ENCODE data around the gene FGF12.

FGF12 gene

DNA sequence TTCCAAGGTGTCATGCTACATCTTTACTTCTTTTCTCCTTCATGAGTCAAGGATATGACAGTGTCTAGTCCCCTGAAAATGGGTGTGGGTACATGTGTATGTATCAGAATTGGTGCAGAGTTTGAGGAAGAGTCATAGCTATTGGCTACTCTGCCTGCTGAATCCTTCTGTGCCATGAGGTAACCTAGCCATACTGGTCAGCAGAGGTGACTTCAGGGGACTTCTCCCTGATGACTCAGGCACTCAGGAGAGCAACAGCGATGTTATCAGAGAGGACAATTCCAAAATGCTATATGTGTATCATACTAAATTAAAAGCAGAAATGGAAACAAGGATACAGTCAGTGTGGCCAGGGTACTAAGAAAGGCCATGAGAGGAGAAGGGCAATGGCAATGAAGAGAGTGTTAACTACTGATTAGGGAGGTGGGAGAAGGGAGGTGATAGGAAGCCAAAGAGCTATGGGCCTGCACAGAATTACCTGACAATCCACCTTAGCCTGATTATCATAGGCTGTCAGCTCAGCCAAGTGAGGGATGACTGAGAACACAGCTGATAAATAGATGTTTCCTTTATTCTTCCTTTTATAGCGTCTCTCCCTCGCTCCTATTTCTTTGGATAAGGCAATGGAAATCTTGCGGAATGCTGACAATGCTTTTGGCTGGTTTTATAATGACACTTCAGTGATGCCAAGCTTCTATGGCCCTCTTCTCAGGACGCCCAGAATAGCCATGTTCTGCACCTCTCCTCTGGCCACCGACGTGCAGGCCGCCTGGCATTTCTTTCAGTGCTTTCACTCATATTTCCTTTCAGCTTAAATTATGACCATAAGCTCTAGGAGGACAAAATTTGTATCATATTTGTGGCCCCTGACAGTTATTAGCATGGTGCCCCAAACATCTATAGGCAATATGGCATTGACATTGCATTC lies 90.6 kb downstream of the FGF12 start:
- Histone ChIP-seq H3K36me3 (ENCODE audit: control insufficient read depth, insufficient read depth, low read length) (no peaks in the 10 kb centered on the region), H3K4me3 (ENCODE audit: low read depth, low read length) (no peak overlapping the region), H3K9me3 (ENCODE audit: control insufficient read depth, insufficient read depth, low read length) (no peaks in the 10 kb centered on the region), H3K9ac (ENCODE audit: low read depth, low read length) (no peak overlapping the region), H3K27me3 (ENCODE audit: control insufficient read depth, insufficient read depth, low read length) (no peaks in the 10 kb centered on the region), H3K4me1 (ENCODE audit: control insufficient read depth, insufficient read depth, low read length) (peaks cover 3% of the 10 kb centered on the region)

DNA sequence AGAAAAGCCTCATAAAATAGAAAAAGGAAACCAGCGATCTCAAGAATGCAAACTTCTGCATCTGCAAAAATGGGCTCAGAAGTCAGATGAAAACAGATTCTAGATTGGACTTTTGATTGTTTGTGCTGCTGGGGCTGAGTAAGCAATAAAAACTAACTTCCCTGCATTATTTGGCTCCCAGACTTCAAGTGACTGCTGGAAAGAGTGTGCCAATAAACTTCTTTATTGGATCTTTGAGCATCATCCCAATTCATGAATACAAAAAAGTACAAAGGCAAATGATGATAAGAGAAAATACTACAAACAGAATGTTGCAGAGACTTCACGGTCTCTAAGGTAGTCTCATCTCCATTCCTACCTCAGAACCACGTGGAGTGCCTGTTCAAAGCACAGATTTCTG lies 97.9 kb downstream of the FGF12 start:
- Histone ChIP-seq H3K27me3 (ENCODE audit: control insufficient read depth, insufficient read depth, low read length) (no peaks in the 10 kb centered on the region), H3K36me3 (ENCODE audit: control insufficient read depth, insufficient read depth, low read length) (no peaks in the 10 kb centered on the region), H3K4me3 (ENCODE audit: low read depth, low read length) (no peak overlapping the region), H3K9me3 (ENCODE audit: control insufficient read depth, insufficient read depth, low read length) (no peaks in the 10 kb centered on the region), H3K9ac (ENCODE audit: low read depth, low read length) (no peak overlapping the region), H3K4me1 (ENCODE audit: control insufficient read depth, insufficient read depth, low read length) (no peaks in the 10 kb centered on the region)

DNA sequence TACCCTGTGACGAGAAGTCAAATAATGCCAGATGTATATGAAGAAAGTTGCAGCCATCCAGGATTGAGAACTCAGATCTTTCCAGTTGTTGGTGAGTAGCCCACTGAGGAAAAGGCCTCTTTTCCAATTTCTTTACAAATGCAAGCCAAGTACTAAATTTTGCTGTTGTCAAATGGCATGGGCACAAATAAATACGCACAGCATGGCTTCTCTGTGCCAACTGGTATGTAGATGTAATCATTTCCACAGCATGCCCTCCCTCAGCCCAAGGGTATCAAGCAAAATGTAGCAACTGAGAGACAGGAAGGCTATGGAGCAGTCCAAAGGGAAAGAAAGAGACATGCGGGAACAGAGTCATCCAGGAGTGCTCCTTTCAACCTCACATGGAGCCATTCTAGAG lies 105.4 kb downstream of the FGF12 start:
- no peak overlapping the region for H3K4me3 ChIP-seq (ENCODE audit: low read depth, low read length)
- no peaks in the 10 kb centered on the region for H3K4me1 ChIP-seq (ENCODE audit: control insufficient read depth, insufficient read depth, low read length)
- no peaks in the 10 kb centered on the region for H3K27me3 ChIP-seq (ENCODE audit: control insufficient read depth, insufficient read depth, low read length)
- H3K36me3 ChIP-seq (ENCODE audit: control insufficient read depth, insufficient read depth, low read length) = no peaks in the 10 kb centered on the region
- no peak overlapping the region for H3K9ac ChIP-seq (ENCODE audit: low read depth, low read length)
- no peaks in the 10 kb centered on the region for H3K9me3 ChIP-seq (ENCODE audit: control insufficient read depth, insufficient read depth, low read length)

DNA sequence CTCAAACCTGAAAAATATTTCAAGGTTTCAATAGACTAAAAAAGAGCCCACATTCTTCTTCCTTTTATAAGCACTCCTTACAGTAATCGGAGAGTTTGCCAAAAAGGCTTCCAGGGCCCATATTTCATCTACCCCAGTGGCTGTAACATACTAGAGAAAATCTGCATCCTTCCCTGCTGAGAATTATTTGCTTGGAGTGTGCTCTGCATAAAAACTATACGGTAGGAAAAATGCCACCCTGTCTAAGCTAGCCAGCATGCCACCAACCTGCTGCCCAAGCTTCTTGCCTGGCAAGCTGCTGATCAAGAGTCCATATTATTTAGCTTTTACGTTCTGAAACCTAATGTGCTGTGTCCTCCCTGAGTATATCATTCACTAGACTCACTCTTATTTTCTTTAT lies 107.1 kb downstream of the FGF12 start:
- Histone ChIP-seq H3K9me3 (ENCODE audit: control insufficient read depth, insufficient read depth, low read length) (no peaks in the 10 kb centered on the region), H3K27me3 (ENCODE audit: control insufficient read depth, insufficient read depth, low read length) (no peaks in the 10 kb centered on the region), H3K9ac (ENCODE audit: low read depth, low read length) (no peak overlapping the region), H3K4me3 (ENCODE audit: low read depth, low read length) (no peak overlapping the region), H3K36me3 (ENCODE audit: control insufficient read depth, insufficient read depth, low read length) (no peaks in the 10 kb centered on the region), H3K4me1 (ENCODE audit: control insufficient read depth, insufficient read depth, low read length) (no peaks in the 10 kb centered on the region)

DNA sequence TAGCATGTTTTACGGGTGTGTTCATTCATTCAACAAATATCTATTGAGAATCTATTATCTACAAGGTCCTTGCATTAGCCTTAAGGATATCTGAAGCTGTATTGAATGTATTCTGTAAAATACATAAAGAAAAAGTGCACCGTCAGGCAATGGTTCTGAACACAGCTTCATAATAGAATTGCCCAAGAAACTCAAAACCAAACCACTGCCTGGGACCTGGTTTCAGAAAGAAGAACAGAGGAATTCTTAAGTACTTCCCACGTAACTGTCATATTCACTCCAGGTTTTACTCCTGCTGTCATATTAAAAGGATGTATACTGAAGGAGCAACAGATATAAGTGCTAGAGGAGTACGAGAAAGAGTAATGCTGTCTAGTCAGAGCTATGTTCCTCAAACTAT lies 115.9 kb downstream of the FGF12 start:
- no peak overlapping the region for H3K9ac ChIP-seq (ENCODE audit: low read depth, low read length)
- no peak overlapping the region for H3K4me3 ChIP-seq (ENCODE audit: low read depth, low read length)
- no peaks in the 10 kb centered on the region for H3K27me3 ChIP-seq (ENCODE audit: control insufficient read depth, insufficient read depth, low read length)
- H3K9me3 ChIP-seq (ENCODE audit: control insufficient read depth, insufficient read depth, low read length) = no peaks in the 10 kb centered on the region
- H3K4me1 ChIP-seq (ENCODE audit: control insufficient read depth, insufficient read depth, low read length) = no peaks in the 10 kb centered on the region
- H3K36me3 ChIP-seq (ENCODE audit: control insufficient read depth, insufficient read depth, low read length) = no peaks in the 10 kb centered on the region

DNA sequence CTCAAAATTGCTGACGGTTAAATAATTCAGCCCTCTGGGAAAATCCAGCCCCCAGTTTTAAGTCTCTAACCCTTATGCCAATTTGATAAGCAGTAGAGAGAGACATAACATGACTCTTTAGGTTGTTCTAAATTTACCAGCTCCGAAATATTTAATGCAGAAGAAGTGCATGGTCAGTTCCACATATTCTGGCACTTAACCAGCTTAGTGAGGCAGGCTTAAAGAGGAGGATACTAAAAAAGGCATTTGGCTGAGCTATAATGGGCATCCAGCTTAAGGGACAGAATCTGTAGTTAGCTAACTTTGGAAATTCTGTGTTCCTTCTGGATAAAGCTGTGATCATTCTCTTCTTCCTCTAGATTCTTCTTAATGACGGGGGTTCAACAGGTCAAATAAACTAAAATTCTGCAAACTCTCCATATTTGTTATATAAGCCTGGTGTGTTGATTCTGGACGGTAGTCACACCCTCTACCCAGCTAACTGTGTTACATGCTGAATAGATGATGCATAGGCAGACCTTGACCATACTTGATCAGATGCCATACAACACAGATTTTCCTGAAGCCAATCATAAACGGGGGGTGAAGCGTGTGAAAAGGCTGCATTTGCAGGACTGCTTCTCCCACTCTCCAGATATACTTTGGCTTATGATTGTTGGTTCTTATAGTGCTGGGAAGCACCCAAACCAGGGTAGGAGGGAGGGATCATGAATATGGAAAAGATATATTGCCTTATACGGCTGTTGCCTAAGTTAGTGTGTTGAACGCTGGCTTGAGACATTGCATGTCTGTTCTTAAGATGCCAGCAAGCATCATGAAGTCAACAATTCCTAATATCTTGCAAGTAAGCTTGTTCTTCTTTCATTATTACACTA lies 118.4 kb downstream of the FGF12 start:
- H3K9me3 ChIP-seq (ENCODE audit: control insufficient read depth, insufficient read depth, low read length) = no peaks in the 10 kb centered on the region
- no peaks in the 10 kb centered on the region for H3K36me3 ChIP-seq (ENCODE audit: control insufficient read depth, insufficient read depth, low read length)
- no peaks in the 10 kb centered on the region for H3K4me1 ChIP-seq (ENCODE audit: control insufficient read depth, insufficient read depth, low read length)
- no peak overlapping the region for H3K4me3 ChIP-seq (ENCODE audit: low read depth, low read length)
- no peaks in the 10 kb centered on the region for H3K27me3 ChIP-seq (ENCODE audit: control insufficient read depth, insufficient read depth, low read length)
- H3K9ac ChIP-seq (ENCODE audit: low read depth, low read length) = no peak overlapping the region

DNA sequence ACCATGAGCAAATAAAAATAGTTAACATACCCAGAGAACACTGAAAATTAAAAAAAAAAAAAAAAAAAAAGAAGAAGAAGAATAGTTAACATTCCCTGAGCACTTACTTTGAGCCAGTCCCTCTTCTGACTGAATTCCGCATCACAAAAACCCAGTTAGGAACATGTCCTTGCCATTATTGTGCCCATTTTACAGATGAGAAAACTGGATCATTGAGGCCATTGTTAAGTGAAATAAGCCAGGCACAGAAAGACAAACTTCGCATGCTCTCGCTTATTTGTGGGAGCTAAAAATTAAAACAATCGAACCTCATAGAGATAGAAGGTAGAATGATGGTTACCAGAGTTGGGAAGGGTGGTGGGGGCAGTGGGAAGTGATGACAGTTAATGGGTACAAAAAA lies 119.5 kb downstream of the FGF12 start:
- Histone ChIP-seq H3K4me3 (ENCODE audit: low read depth, low read length) (no peak overlapping the region), H3K9ac (ENCODE audit: low read depth, low read length) (no peak overlapping the region), H3K27me3 (ENCODE audit: control insufficient read depth, insufficient read depth, low read length) (no peaks in the 10 kb centered on the region), H3K36me3 (ENCODE audit: control insufficient read depth, insufficient read depth, low read length) (no peaks in the 10 kb centered on the region), H3K4me1 (ENCODE audit: control insufficient read depth, insufficient read depth, low read length) (no peaks in the 10 kb centered on the region), H3K9me3 (ENCODE audit: control insufficient read depth, insufficient read depth, low read length) (no peaks in the 10 kb centered on the region)

DNA sequence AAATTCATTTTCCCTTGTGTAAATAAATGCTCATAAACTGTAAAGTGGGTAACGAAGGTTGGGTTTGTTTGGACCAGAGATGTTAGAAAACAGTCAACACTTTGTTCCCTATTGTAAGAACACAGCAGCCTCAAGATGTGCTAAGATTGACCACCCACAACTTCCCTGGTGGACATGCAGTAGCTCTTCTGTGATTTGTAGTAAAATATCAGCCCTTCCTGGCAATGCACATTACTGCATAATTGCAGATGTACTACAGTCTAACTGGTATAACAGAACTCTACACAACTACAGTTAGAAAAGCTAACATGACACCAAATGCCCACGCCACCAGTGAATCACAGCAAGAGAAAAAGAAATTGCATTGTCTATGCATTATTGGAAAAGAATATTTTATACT lies 129.4 kb downstream of the FGF12 start:
- no peaks in the 10 kb centered on the region for H3K27me3 ChIP-seq (ENCODE audit: control insufficient read depth, insufficient read depth, low read length)
- no peaks in the 10 kb centered on the region for H3K4me1 ChIP-seq (ENCODE audit: control insufficient read depth, insufficient read depth, low read length)
- H3K9ac ChIP-seq (ENCODE audit: low read depth, low read length) = no peak overlapping the region
- H3K9me3 ChIP-seq (ENCODE audit: control insufficient read depth, insufficient read depth, low read length) = no peaks in the 10 kb centered on the region
- no peak overlapping the region for H3K4me3 ChIP-seq (ENCODE audit: low read depth, low read length)
- H3K36me3 ChIP-seq (ENCODE audit: control insufficient read depth, insufficient read depth, low read length) = no peaks in the 10 kb centered on the region

DNA sequence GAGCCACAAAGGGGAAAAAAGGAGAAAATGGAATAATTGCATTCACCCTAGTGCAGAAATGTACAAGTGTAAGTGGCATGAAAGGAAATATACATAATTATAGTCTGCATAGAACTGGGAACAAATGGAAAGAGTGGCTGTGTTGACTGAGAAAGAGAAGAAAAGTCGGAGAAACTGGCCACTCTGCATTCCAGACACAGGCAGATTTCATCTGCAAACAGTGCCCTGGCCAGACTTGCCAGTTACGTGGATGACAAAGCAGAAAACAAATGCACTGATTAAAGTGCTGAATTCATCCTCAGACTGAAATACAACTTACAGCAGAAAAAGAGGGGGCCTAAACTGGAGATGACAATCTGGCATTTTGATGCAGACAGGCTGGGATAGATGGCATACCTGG lies 129.8 kb downstream of the FGF12 start:
- no peaks in the 10 kb centered on the region for H3K9me3 ChIP-seq (ENCODE audit: control insufficient read depth, insufficient read depth, low read length)
- H3K9ac ChIP-seq (ENCODE audit: low read depth, low read length) = no peak overlapping the region
- no peaks in the 10 kb centered on the region for H3K36me3 ChIP-seq (ENCODE audit: control insufficient read depth, insufficient read depth, low read length)
- H3K4me3 ChIP-seq (ENCODE audit: low read depth, low read length) = no peak overlapping the region
- no peaks in the 10 kb centered on the region for H3K4me1 ChIP-seq (ENCODE audit: control insufficient read depth, insufficient read depth, low read length)
- no peaks in the 10 kb centered on the region for H3K27me3 ChIP-seq (ENCODE audit: control insufficient read depth, insufficient read depth, low read length)

DNA sequence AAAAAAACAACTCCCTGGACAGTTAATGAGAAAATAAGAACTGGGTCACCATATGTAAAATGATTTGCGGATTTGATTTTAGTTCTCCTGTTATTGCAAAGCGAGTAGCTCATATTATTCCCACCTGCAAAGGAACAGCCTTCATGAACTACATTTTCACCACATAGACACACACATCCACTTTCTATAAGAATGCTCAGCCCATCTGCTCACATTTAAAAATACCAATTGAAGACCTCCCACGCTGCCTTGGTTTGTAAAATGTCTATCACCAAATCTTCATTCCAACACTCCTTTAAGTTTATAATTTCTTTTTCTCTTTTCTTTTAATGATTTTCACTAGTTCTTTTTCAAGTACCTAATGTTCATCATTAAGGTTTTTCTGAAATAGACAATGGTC lies 148.6 kb downstream of the FGF12 start:
- no peak overlapping the region for H3K4me3 ChIP-seq (ENCODE audit: low read depth, low read length)
- H3K36me3 ChIP-seq (ENCODE audit: control insufficient read depth, insufficient read depth, low read length) = no peaks in the 10 kb centered on the region
- H3K9ac ChIP-seq (ENCODE audit: low read depth, low read length) = no peak overlapping the region
- no peaks in the 10 kb centered on the region for H3K4me1 ChIP-seq (ENCODE audit: control insufficient read depth, insufficient read depth, low read length)
- no peaks in the 10 kb centered on the region for H3K27me3 ChIP-seq (ENCODE audit: control insufficient read depth, insufficient read depth, low read length)
- no peaks in the 10 kb centered on the region for H3K9me3 ChIP-seq (ENCODE audit: control insufficient read depth, insufficient read depth, low read length)

DNA sequence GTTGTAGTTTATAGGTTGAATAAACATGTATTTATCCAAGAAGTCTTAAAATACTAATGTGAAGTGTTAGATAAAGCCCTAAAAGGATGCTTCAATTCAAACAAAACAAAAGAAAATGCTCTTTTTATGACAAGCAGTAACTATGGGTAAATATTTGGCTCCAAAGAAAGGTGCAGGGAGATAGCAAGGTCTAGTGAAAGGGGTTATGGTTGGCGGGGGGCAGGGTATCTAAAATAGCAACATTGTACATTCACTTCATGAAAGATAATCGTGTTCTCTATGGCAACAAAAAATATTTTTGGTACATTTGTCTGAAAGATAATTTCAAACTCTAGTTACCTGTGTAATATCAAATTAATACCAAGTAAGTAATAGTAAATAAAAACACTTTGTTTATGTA lies 149.5 kb downstream of the FGF12 start:
- Histone ChIP-seq H3K9ac (ENCODE audit: low read depth, low read length) (no peak overlapping the region), H3K4me3 (ENCODE audit: low read depth, low read length) (no peak overlapping the region), H3K36me3 (ENCODE audit: control insufficient read depth, insufficient read depth, low read length) (no peaks in the 10 kb centered on the region), H3K4me1 (ENCODE audit: control insufficient read depth, insufficient read depth, low read length) (no peaks in the 10 kb centered on the region), H3K27me3 (ENCODE audit: control insufficient read depth, insufficient read depth, low read length) (no peaks in the 10 kb centered on the region), H3K9me3 (ENCODE audit: control insufficient read depth, insufficient read depth, low read length) (no peaks in the 10 kb centered on the region)

DNA sequence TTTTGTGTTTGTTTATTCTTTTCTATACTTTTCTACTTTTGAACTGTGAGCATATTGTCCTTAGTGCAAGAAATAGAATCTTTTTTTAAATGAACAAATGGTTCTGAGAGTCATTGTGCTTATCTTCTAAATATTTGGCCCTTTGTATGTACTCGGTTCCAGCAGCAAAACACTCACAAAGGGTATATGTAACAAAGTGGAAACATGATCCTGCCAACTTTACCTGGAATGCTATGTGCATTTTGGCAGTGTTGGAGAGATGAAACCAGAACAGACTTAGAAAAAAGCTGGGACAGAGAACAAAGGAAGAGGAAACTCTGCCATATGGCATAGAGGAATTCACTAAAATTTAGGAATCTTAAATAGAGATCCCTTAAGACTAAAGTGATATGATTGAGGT lies 150.1 kb downstream of the FGF12 start:
- Histone ChIP-seq H3K4me3 (ENCODE audit: low read depth, low read length) (no peak overlapping the region), H3K9me3 (ENCODE audit: control insufficient read depth, insufficient read depth, low read length) (no peaks in the 10 kb centered on the region), H3K4me1 (ENCODE audit: control insufficient read depth, insufficient read depth, low read length) (no peaks in the 10 kb centered on the region)

More for the DNA sequence above, 150.1 kb downstream of the FGF12 start:
- Histone ChIP-seq H3K36me3 (ENCODE audit: control insufficient read depth, insufficient read depth, low read length) (no peaks in the 10 kb centered on the region), H3K9ac (ENCODE audit: low read depth, low read length) (no peak overlapping the region), H3K27me3 (ENCODE audit: control insufficient read depth, insufficient read depth, low read length) (no peaks in the 10 kb centered on the region)
